HepG2 (cell line): Measurements from ENCODE around the gene ANAPC2. TPM values are rescaled to one million over a fixed set of nuclear protein-coding genes. Genes with fewer than 3 reads are reported as not detected.

Experiments
- EP300 ChIP-seq, 3 experiments: sonication (generic) in 1 of 3; formaldehyde crosslinking in 1 of 3; IDR thresholded peaks; 2 replicates each; pipeline versions ENCODE4 v1.5.1 to v1.6.1; 2011 to 2020; ENCODE audit warnings: low read depth in 2 of 3, low read length in 2 of 3, borderline replicate concordance in 1 of 3, improper control_type of control experiment in 1 of 3, mild to moderate bottlenecking in 1 of 3, missing genetic modification reagents in 1 of 3, moderate library complexity in 1 of 3
- FOXP4 ChIP-seq: sonication (generic); formaldehyde crosslinking; IDR thresholded peaks from 2 replicates; pipeline ENCODE4 v1.4.0; 2020; ENCODE audit warnings: missing genetic modification reagents
- MAFK ChIP-seq, 2 experiments: IDR thresholded peaks in 1 of 2; conservative IDR thresholded peaks in 1 of 2; 2 replicates each; pipeline ENCODE4 v1.6.1; 2011; ENCODE audit warnings: improper control_type of control experiment in 2 of 2, low read length in 2 of 2
- MTA1 ChIP-seq: sonication (generic); formaldehyde crosslinking; IDR thresholded peaks from 2 replicates; pipeline ENCODE4 v1.4.0; 2020; ENCODE audit warnings: missing genetic modification reagents, mild to moderate bottlenecking, borderline replicate concordance
- PLRG1 ChIP-seq: fragments of 450-650 bp; conservative IDR thresholded peaks from 2 replicates; pipeline ENCODE4 v1.6.1; 2016
- RNF2 ChIP-seq: fragments of 450-650 bp; conservative IDR thresholded peaks from 2 replicates; pipeline ENCODE4 v1.6.1; 2016; ENCODE audit warnings: low read depth
- SUZ12 ChIP-seq: fragments of 150-350 bp; IDR thresholded peaks from 2 replicates; pipeline ENCODE4 v1.6.1; 2014; ENCODE audit warnings: low read depth, low read length
- ZKSCAN1 ChIP-seq: fragments of 150-350 bp; IDR thresholded peaks from 2 replicates; pipeline ENCODE4 v1.6.1; 2014; ENCODE audit warnings: low read length
- ZNF343 ChIP-seq: sonication (generic); formaldehyde crosslinking; IDR thresholded peaks from 2 replicates; pipeline ENCODE4 v1.4.0; 2020; ENCODE audit warnings: mild to moderate bottlenecking, missing genetic modification reagents
- polyA plus RNA-seq, 8 experiments: library from polyadenylated mRNA; depleted of rRNA in 3 of 8; stranded (reverse) in 7 of 8; unstranded in 1 of 8; fragments of >200 nt; fragmentation: Illumina TruSeq in 4 of 8; extraction: Trizol in 4 of 8; gene quantifications; 2 replicates each; pipeline versions ENCODE4 v1.2.1 to v1.2.3, GENCODE V29; 2011 to 2016; ENCODE audit warnings: low read depth in 4 of 8, missing spikeins in 1 of 8, mixed read lengths in 1 of 8; ENCODE audit not compliant: insufficient read depth in 1 of 8
- total RNA-seq, 5 experiments: library from RNA; depleted of rRNA; stranded (reverse); fragments of >200 nt; fragmentation: Illumina TruSeq; extraction: Trizol; gene quantifications; 2 replicates each; pipeline ENCODE4 v1.2.3, GENCODE V29; 2016; ENCODE audit warnings: low read depth in 1 of 5
- TF ChIP-seq, protein P1 (sequence below): sonication (generic); formaldehyde crosslinking; IDR thresholded peaks from 2 replicates; pipeline ENCODE4 v1.4.0; 2020; ENCODE audit warnings: mild to moderate bottlenecking, missing genetic modification reagents
- TF ChIP-seq, protein P2 (sequence below): IDR thresholded peaks from 2 replicates; pipeline ENCODE4 v1.6.1; 2018; ENCODE audit warnings: missing genetic modification reagents
- TF ChIP-seq, protein P3 (sequence below): sonication (generic); formaldehyde crosslinking; IDR thresholded peaks from 2 replicates; pipeline ENCODE4 v1.5.0; 2020; ENCODE audit warnings: missing genetic modification reagents
- TF ChIP-seq, protein P4 (sequence below): sonication (generic); formaldehyde crosslinking; IDR thresholded peaks from 2 replicates; pipeline ENCODE4 v1.8.0; 2022; ENCODE audit warnings: low read depth, missing genetic modification reagents
- TF ChIP-seq, protein P5 (sequence below): sonication (generic); formaldehyde crosslinking; IDR thresholded peaks from 2 replicates; pipeline ENCODE4 v1.9.0; 2021; ENCODE audit warnings: mild to moderate bottlenecking, missing genetic modification reagents

Gene ANAPC2
- total and polyA plus RNA-seq, 2 of the 13 experiments (the other 11 are each of a cell fraction or from before 2014, with no cell fraction given), result 12.3 to 15.4 TPM

- TF ChIP-seq MTA1 (CRISPR knock-in tag) (peak; percentile 83; the same call in 1 of the 2 replicates), FOXP4 (CRISPR knock-in tag) (peak; percentile 69; the same call in 1 of the 2 replicates), SUZ12 (no peak), MAFK (conservative IDR thresholded peaks at IDR 0.05 in 1 of 2, IDR thresholded peaks at IDR 0.05 in 1 of 2; ENCODE audit: low read length in 2 of 2) (no peak), ZNF343 (CRISPR knock-in tag) (no peak), RNF2 (no peak), PLRG1 (no peak), ZKSCAN1 (no peak), EP300 (IDR thresholded peaks at IDR 0.05; ENCODE audit: low read depth in 2 of 2, low read length in 2 of 2) (0 out of 4 replicates have a peak, but pooled peaks of 1 of the 2 experiments have one; percentile 23), EP300 (CRISPR knock-in tag; IDR thresholded peaks at IDR 0.05; ENCODE audit: borderline replicate concordance) (peak; percentile 45; the same call in 1 of the 2 replicates)
- TF ChIP-seq, protein P1, sequence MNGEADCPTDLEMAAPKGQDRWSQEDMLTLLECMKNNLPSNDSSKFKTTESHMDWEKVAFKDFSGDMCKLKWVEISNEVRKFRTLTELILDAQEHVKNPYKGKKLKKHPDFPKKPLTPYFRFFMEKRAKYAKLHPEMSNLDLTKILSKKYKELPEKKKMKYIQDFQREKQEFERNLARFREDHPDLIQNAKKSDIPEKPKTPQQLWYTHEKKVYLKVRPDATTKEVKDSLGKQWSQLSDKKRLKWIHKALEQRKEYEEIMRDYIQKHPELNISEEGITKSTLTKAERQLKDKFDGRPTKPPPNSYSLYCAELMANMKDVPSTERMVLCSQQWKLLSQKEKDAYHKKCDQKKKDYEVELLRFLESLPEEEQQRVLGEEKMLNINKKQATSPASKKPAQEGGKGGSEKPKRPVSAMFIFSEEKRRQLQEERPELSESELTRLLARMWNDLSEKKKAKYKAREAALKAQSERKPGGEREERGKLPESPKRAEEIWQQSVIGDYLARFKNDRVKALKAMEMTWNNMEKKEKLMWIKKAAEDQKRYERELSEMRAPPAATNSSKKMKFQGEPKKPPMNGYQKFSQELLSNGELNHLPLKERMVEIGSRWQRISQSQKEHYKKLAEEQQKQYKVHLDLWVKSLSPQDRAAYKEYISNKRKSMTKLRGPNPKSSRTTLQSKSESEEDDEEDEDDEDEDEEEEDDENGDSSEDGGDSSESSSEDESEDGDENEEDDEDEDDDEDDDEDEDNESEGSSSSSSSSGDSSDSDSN (CRISPR knock-in tag), result peak; percentile 65; the same call in 1 of the 2 replicates
- TF ChIP-seq, protein P2, sequence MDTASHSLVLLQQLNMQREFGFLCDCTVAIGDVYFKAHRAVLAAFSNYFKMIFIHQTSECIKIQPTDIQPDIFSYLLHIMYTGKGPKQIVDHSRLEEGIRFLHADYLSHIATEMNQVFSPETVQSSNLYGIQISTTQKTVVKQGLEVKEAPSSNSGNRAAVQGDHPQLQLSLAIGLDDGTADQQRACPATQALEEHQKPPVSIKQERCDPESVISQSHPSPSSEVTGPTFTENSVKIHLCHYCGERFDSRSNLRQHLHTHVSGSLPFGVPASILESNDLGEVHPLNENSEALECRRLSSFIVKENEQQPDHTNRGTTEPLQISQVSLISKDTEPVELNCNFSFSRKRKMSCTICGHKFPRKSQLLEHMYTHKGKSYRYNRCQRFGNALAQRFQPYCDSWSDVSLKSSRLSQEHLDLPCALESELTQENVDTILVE (CRISPR knock-in tag), result peak; percentile 49; the same call in 1 of the 2 replicates
- TF ChIP-seq, protein P3, sequence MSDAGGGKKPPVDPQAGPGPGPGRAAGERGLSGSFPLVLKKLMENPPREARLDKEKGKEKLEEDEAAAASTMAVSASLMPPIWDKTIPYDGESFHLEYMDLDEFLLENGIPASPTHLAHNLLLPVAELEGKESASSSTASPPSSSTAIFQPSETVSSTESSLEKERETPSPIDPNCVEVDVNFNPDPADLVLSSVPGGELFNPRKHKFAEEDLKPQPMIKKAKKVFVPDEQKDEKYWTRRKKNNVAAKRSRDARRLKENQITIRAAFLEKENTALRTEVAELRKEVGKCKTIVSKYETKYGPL (CRISPR knock-in tag), result no peak
- TF ChIP-seq, protein P4, sequence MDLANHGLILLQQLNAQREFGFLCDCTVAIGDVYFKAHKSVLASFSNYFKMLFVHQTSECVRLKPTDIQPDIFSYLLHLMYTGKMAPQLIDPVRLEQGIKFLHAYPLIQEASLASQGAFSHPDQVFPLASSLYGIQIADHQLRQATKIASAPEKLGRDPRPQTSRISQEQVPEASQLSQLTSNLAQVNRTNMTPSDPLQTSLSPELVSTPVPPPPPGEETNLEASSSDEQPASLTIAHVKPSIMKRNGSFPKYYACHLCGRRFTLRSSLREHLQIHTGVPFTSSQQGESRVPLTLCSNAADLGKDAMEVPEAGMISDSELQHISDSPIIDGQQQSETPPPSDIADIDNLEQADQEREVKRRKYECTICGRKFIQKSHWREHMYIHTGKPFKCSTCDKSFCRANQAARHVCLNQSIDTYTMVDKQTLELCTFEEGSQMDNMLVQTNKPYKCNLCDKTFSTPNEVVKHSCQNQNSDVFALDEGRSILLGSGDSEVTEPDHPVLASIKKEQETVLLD (CRISPR knock-in tag), result peak; percentile 59; the same call in 1 of the 2 replicates
- TF ChIP-seq, protein P5, sequence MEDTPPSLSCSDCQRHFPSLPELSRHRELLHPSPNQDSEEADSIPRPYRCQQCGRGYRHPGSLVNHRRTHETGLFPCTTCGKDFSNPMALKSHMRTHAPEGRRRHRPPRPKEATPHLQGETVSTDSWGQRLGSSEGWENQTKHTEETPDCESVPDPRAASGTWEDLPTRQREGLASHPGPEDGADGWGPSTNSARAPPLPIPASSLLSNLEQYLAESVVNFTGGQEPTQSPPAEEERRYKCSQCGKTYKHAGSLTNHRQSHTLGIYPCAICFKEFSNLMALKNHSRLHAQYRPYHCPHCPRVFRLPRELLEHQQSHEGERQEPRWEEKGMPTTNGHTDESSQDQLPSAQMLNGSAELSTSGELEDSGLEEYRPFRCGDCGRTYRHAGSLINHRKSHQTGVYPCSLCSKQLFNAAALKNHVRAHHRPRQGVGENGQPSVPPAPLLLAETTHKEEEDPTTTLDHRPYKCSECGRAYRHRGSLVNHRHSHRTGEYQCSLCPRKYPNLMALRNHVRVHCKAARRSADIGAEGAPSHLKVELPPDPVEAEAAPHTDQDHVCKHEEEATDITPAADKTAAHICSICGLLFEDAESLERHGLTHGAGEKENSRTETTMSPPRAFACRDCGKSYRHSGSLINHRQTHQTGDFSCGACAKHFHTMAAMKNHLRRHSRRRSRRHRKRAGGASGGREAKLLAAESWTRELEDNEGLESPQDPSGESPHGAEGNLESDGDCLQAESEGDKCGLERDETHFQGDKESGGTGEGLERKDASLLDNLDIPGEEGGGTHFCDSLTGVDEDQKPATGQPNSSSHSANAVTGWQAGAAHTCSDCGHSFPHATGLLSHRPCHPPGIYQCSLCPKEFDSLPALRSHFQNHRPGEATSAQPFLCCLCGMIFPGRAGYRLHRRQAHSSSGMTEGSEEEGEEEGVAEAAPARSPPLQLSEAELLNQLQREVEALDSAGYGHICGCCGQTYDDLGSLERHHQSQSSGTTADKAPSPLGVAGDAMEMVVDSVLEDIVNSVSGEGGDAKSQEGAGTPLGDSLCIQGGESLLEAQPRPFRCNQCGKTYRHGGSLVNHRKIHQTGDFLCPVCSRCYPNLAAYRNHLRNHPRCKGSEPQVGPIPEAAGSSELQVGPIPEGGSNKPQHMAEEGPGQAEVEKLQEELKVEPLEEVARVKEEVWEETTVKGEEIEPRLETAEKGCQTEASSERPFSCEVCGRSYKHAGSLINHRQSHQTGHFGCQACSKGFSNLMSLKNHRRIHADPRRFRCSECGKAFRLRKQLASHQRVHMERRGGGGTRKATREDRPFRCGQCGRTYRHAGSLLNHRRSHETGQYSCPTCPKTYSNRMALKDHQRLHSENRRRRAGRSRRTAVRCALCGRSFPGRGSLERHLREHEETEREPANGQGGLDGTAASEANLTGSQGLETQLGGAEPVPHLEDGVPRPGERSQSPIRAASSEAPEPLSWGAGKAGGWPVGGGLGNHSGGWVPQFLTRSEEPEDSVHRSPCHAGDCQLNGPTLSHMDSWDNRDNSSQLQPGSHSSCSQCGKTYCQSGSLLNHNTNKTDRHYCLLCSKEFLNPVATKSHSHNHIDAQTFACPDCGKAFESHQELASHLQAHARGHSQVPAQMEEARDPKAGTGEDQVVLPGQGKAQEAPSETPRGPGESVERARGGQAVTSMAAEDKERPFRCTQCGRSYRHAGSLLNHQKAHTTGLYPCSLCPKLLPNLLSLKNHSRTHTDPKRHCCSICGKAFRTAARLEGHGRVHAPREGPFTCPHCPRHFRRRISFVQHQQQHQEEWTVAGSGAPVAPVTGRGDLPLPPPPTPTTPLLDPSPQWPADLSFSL, result no peak
Measured at GRCh38 chr9:137218754-137219271, 30.5 kb upstream of the ANAPC2 start (continued).
